HG02623 (cell line): ENCODE data around the gene EPGN.
"Not testable (repeated sequence)": the region's sequence is repeated elsewhere in the genome, so short reads cannot be mapped to it uniquely, and the experiment has no call there.

Experiments
- ATAC-seq: cut with Tn5 transposase; IDR thresholded peaks from one replicate; pipeline ENCODE4 v1.9.1; 2021; ENCODE audit warnings: moderate library complexity; ENCODE audit not compliant: unreplicated experiment

EPGN gene

GRCh38 chr4:74335341-74336021, 27.2 kb downstream of the EPGN start:
- ATAC-seq = no peak

- no peak for ATAC-seq
Measured at GRCh38 chr4:74338792-74339333, 30.6 kb downstream of the EPGN start.

DNA sequence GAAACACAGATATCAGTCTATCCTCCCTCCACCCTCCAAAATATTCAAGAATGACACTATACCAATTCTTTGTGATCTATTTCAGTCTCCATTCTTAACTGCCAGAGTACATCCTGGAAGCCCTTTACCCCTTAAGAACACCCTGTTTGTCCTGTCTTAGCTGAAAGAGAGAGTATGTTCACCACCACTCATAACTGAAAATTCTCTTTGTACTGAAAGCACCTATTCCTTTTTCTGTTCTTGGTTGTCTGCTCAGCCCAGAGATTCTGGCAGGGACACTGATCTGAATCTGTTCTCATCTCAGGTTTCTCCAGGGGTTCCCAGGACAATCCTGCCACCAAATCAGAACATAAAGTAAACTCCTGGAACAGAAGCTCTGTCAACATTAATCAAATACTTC, 31.2 kb downstream of the EPGN start:
- no peak for ATAC-seq

- not testable (repeated sequence) for ATAC-seq
Measured at GRCh38 chr4:74340421-74340820, 32.2 kb downstream of the EPGN start.

- no peak for ATAC-seq
Measured at GRCh38 chr4:74344031-74344430, 35.8 kb downstream of the EPGN start.

GRCh38 chr4:74353858-74354257, 45.6 kb downstream of the EPGN start:
- no peak for ATAC-seq

GRCh38 chr4:74357965-74358364, 49.7 kb downstream of the EPGN start:
- no peak for ATAC-seq

DNA sequence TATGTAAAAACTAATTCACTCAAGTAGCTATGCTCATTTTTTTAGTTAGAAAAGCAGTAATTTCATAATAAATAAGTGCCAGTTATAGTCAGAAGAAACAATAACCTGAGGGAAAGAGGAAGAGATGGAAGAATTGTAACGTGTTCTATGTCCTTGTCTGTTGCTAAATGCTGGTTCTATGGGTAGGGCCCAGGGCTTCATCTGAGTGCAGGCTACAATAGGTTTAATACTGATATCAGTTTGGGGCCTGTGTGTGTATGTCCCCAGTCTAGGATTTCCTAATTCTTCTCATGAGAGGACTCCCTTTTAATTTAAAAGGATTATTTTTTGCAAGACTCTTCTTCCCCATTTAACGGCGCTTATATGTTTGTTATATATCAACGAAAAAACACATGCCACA, 53.4 kb downstream of the EPGN start:
- ATAC-seq = no peak

DNA sequence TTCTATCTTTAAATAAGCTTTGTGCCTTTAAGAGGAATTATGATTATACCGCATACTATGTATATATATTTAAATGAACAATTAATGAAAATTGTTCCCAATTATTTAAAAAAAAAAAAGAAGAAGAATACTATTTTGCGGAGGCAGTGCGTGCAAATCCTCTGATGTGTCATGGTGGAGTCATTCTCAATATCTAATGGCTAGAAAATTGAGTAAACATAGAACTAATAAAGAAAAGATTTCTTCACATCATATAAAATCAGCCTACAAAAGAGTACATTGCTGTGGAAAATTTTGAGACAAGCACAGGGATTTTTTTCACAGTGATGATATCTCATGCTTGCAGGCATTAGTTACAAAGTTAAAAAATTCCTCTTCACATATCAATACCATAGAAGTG, 54.1 kb downstream of the EPGN start:
- ATAC-seq = no peak

- no peak for ATAC-seq
Measured at GRCh38 chr4:74364256-74364651, 56.0 kb downstream of the EPGN start.

DNA sequence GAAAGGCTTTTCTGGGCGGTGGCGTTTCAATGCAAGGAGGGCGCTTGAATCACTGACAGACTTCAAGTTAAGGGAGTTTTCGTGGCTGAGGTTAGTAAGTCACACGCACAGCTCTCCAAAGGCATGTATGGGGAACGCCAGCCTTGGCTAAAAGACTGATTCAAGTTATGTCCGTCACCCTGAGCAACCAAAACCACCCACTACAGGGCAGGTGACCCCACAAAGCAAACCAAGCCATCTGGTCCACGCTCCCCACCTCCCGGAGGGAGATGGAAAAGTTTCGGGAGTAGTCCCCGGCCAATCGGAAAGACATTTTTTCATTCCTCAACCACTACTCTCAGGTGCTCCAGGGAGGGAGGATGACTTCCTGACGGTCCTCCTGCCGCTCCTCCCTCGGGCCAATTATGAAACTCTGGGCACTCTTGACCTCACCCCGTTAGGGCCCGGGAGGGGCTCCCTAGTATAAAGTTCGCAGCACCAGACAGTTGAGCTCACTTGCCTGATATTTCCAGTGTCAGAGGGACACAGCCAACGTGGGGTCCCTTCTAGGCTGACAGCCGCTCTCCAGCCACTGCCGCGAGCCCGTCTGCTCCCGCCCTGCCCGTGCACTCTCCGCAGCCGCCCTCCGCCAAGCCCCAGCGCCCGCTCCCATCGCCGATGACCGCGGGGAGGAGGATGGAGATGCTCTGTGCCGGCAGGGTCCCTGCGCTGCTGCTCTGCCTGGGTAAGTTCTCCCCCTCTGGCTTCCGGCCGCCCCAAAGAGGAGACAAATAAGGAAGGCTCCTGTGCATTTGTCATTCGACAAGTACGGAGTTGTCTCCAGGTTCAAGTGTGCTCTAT, 56.6 kb downstream of the EPGN start, which contains the start of gene EREG:
Gene EREG (plus strand): TSS at position 494 of the 840 bp plus-strand sequence. CDS start 164 bp downstream, at position 658.
- peak; percentile 45 for ATAC-seq

DNA sequence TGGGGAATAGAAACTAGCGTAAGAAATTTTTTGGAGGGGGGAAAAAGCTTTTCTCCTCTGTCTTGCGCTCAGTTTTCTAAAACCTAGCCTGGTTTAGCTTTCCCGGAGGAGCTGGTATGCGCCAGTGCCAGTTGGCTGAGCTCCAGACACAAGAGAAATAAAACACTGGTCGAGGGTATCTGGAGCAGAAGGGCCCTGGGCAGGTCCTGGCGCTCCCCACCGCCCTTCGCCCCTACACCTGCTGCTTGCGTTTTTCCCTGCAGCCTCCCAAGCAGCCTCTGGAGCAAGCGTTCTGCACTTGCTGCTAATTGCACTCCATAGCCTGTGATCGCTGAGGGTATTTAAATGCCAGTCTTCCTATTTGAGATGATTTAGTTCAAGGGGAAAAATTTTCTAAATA, 57.5 kb downstream of the EPGN start:
- no peak for ATAC-seq
